GM12874 (cell line): ENCODE data around the gene SAMD13.

Experiments used
- CTCF ChIP-seq: IDR thresholded peaks from 2 replicates; pipeline ENCODE4 v1.5.1; 2011; ENCODE audit warnings: low read depth, mild to moderate bottlenecking, control low read depth, low read length, moderate library complexity; ENCODE audit not compliant: insufficient read depth

Gene SAMD13

GRCh38 chr1:84347932-84348555 lies 46.5 kb downstream of the SAMD13 start:
- no peak for TF ChIP-seq CTCF

GRCh38 chr1:84348759-84349158 lies 47.3 kb downstream of the SAMD13 start:
- no peak for TF ChIP-seq CTCF

GRCh38 chr1:84350104-84350503 lies 48.6 kb downstream of the SAMD13 start:
- no peak for TF ChIP-seq CTCF

GRCh38 chr1:84350550-84350949 lies 49.0 kb downstream of the SAMD13 start:
- TF ChIP-seq CTCF = no peak

- TF ChIP-seq CTCF = no peak
Observed at GRCh38 chr1:84352298-84353106, 51.0 kb downstream of the SAMD13 start.

GRCh38 chr1:84353695-84354094 lies 52.2 kb downstream of the SAMD13 start:
- no peak for TF ChIP-seq CTCF

GRCh38 chr1:84355556-84355955 lies 54.0 kb downstream of the SAMD13 start:
- TF ChIP-seq CTCF = no peak
